Prostate gland (tissue), 2 donors: ENCODE measurements around the gene LPAR2. TPM values are rescaled to one million over a fixed set of nuclear protein-coding genes. Genes with fewer than 3 reads are reported as not detected.
"Not testable (repeated sequence)": the region's sequence is repeated elsewhere in the genome, so short reads cannot be mapped to it uniquely, and the experiment has no call there.

Experiments used
- DNase-seq: peaks from one replicate; pipeline ENCODE4 v3.0.0-alpha.2; 2019; ENCODE audit warnings: low spot score
- H3K27ac ChIP-seq, 2 donors: fragments of 200-600 bp; sonication (generic); 2 replicates each; pipeline ENCODE4 v1.5.1; 2017 to 2019
- H3K27me3 ChIP-seq: fragments of 200-600 bp; sonication (generic); replicated peaks from 2 replicates; pipeline ENCODE4 v1.5.1; 2019; ENCODE audit not compliant: insufficient read depth
- H3K36me3 ChIP-seq, 2 donors: fragments of 200-600 bp; sonication (generic); 1 replicate in 1 of 2; 2 replicates in 1 of 2; pipeline versions ENCODE4 v1.5.1 to v1.8.1; 2017 to 2019
- H3K4me1 ChIP-seq: fragments of 200-600 bp; sonication (generic); replicated peaks from 2 replicates; pipeline ENCODE4 v1.5.1; 2019
- H3K4me3 ChIP-seq, 2 donors: fragments of 200-600 bp; sonication (generic); 2 replicates each; pipeline ENCODE4 v1.5.1; 2017 to 2019
- H3K9me3 ChIP-seq: fragments of 200-600 bp; sonication (generic); 2 replicates; pipeline ENCODE4 v1.5.1; 2017
- CTCF ChIP-seq, 4 experiments: fragments of 200-600 bp in 2 of 4; fragments of 450-650 bp in 2 of 4; sonication (generic) in 2 of 4; IDR thresholded peaks; 1 replicate in 3 of 4; 2 replicates in 1 of 4; pipeline ENCODE4 v1.5.1; 2016 to 2019; ENCODE audit warnings: antibody characterized with exemption in 4 of 4, mild to moderate bottlenecking in 2 of 4, moderate library complexity in 2 of 4
- POLR2A ChIP-seq: fragments of 450-650 bp; IDR thresholded peaks from one replicate; pipeline ENCODE4 v1.6.1; 2016; ENCODE audit warnings: antibody characterized with exemption, mild to moderate bottlenecking
- POLR2AphosphoS5 ChIP-seq: sonication (generic); formaldehyde crosslinking; IDR thresholded peaks from one replicate; pipeline ENCODE4 v1.6.1; 2017; ENCODE audit warnings: antibody characterized with exemption
- WGBS: methylation state at CpG from one replicate; pipeline ENCODE4 v1.1.5; 2018; 5-methylcytosine and 5-hydroxymethylcytosine counted together
- intact Hi-C: fragments of 100-400 bp; cut with DNase I; formaldehyde crosslinking; loops from one replicate; pipeline ENCODE4 v1.14.2; 2022
- total RNA-seq, 2 donors: library from RNA; depleted of rRNA; stranded (reverse); fragments of >200 nt; gene quantifications; one replicate each; pipeline ENCODE4 v1.1.0, GENCODE V29; 2016

The LPAR2 gene
- total RNA-seq, 2 donors from 2014 or later, result 39.7 to 167 TPM

- H3K27ac ChIP-seq, result no peak overlapping the region
- no peak overlapping the region for H3K4me3 ChIP-seq
- H3K27me3 ChIP-seq, result no peaks in the 10 kb centered on the region
- no peak for DNase-seq
- no peak for TF ChIP-seq POLR2A
- TF ChIP-seq CTCF (IDR thresholded peaks at IDR 0.05), result no peak
- TF ChIP-seq POLR2AphosphoS5, result no peak
- no peaks in the 10 kb centered on the region for H3K9me3 ChIP-seq
- H3K4me1 ChIP-seq, result no peaks in the 10 kb centered on the region
- intact Hi-C loops, result no loop called here
- 89% methylated on average over 1 of the region's 1 CpG for WGBS
- no peaks in the 10 kb centered on the region for H3K36me3 ChIP-seq
These were observed 27.2 kb downstream of the LPAR2 start for GRCh38 chr19:19600793-19601330.

- H3K27me3 ChIP-seq, DNase-seq, H3K36me3 ChIP-seq, H3K9me3 ChIP-seq, H3K27ac ChIP-seq, H3K4me1 ChIP-seq, intact Hi-C loops, H3K4me3 ChIP-seq: not testable (repeated sequence)
- 91% methylated on average over 20 of the region's 20 CpGs for WGBS
These were observed 29.1 kb downstream of the LPAR2 start for GRCh38 chr19:19598728-19599451.

GRCh38 chr19:19597809-19598306 lies 30.2 kb downstream of the LPAR2 start:
- no peak for DNase-seq

GRCh38 chr19:19595171-19595701 lies 32.8 kb downstream of the LPAR2 start:
- H3K4me1 ChIP-seq, result peaks cover 3% of the 10 kb centered on the region
- DNase-seq, result peak; percentile 26
- H3K9me3 ChIP-seq, result no peaks in the 10 kb centered on the region
- H3K36me3 ChIP-seq, result no peaks in the 10 kb centered on the region
- no peak for TF ChIP-seq CTCF (IDR thresholded peaks at IDR 0.05)
- peak; percentile 21 for TF ChIP-seq POLR2AphosphoS5
- TF ChIP-seq POLR2A, result no peak
- H3K27me3 ChIP-seq, result no peaks in the 10 kb centered on the region
- no peak overlapping the region for H3K4me3 ChIP-seq
- WGBS, result 28% methylated on average over 8 of the region's 8 CpGs
- intact Hi-C loops, result no loop called here
- peak overlapping the region in 1 of 2 donors; percentile 34 for H3K27ac ChIP-seq

More at GRCh38 chr19:19597809-19598306, 30.2 kb downstream of the LPAR2 start:
- 88% methylated on average over 8 of the region's 8 CpGs for whole genome bisulfite sequencing
- TF ChIP-seq CTCF (IDR thresholded peaks at IDR 0.05) (no peak), POLR2AphosphoS5 (no peak), POLR2A (no peak)
- intact Hi-C loops, result no loop called here
- Histone ChIP-seq H3K4me1 (no peaks in the 10 kb centered on the region), H3K4me3 (no peak overlapping the region), H3K27me3 (no peaks in the 10 kb centered on the region), H3K36me3 (no peaks in the 10 kb centered on the region), H3K9me3 (no peaks in the 10 kb centered on the region), H3K27ac (no peak overlapping the region)

- Histone ChIP-seq H3K9me3 (no peaks in the 10 kb centered on the region), H3K27ac (no peak overlapping the region), H3K4me3 (no peak overlapping the region), H3K36me3 (no peaks in the 10 kb centered on the region), H3K27me3 (no peaks in the 10 kb centered on the region), H3K4me1 (peaks cover 3% of the 10 kb centered on the region)
- no peak for DNase-seq
- 88% methylated on average over 4 of the region's 4 CpGs for WGBS
- TF ChIP-seq CTCF (IDR thresholded peaks at IDR 0.05) (no peak), POLR2A (no peak), POLR2AphosphoS5 (no peak)
- intact Hi-C loops, result no loop called here
These were observed 33.6 kb downstream of the LPAR2 start for GRCh38 chr19:19594381-19594780.
